Left lung (tissue), 10 donors: ENCODE data around the gene HCLS1. TPM values are rescaled to one million over a fixed set of nuclear protein-coding genes. Genes with fewer than 3 reads are reported as not detected.
A peak's percentile ranks its signal among the peaks of the same experiment; 100 is the strongest.

Experiments
- ATAC-seq: fragments of 200-7000 bp; cut with Tn5 transposase; one replicate; pipeline ENCODE4 v1.9.1; 2020; ENCODE audit warnings: moderate library complexity
- DNase-seq, 4 donors: peaks; one replicate each; pipeline ENCODE4 v3.0.0-alpha.2; 2013 to 2020
- H3K27ac ChIP-seq, 2 donors: fragments of 200-600 bp; sonication (generic) in 1 of 2; one replicate each; pipeline versions ENCODE4 v1.5.0 to v1.8.0; 2020 to 2021
- H3K27me3 ChIP-seq, 2 donors: fragments of 200-600 bp; sonication (generic) in 1 of 2; one replicate each; pipeline versions ENCODE4 v1.5.0 to v1.8.0; 2020 to 2021
- H3K36me3 ChIP-seq, 2 donors: fragments of 200-600 bp; sonication (generic) in 1 of 2; one replicate each; pipeline versions ENCODE4 v1.5.0 to v1.8.0; 2020 to 2021
- H3K4me1 ChIP-seq, 2 donors: fragments of 200-600 bp; one replicate each; pipeline ENCODE4 v1.8.0; 2021
- H3K4me3 ChIP-seq, 2 donors: fragments of 200-600 bp; sonication (generic) in 1 of 2; one replicate each; pipeline versions ENCODE4 v1.5.0 to v1.8.0; 2020 to 2021; ENCODE audit warnings: mild to moderate bottlenecking in 1 of 2
- H3K9me3 ChIP-seq, 2 donors: fragments of 200-600 bp; sonication (generic) in 1 of 2; one replicate each; pipeline versions ENCODE4 v1.5.0 to v1.8.0; 2020 to 2021
- intact Hi-C, 2 donors: fragments of 100-400 bp; cut with DNase I; formaldehyde crosslinking; loops; one replicate each; pipeline versions ENCODE4 v1.11.2 to v1.14.2; 2022
- polyA plus RNA-seq, 6 donors: library from polyadenylated mRNA; unstranded; fragments of 120-200 nt; gene quantifications; one replicate each; pipeline ENCODE4 v1.2.1, GENCODE V29; 2013; ENCODE audit not compliant: insufficient read length in 6 of 6
- total RNA-seq, 2 donors: library from RNA; stranded (reverse); fragmentation: NEBNext Ultra II Directional; extraction: Animal tissue kit (Norgen Biotek cat#: 25700); gene quantifications; one replicate each; pipeline ENCODE4 v1.2.1, GENCODE V29; 2021
- TF ChIP-seq, protein P1 (sequence below), 2 donors: fragments of 200-600 bp; sonication (generic) in 1 of 2; IDR thresholded peaks; one replicate each; pipeline versions ENCODE4 v1.5.0 to v1.8.0; 2021; ENCODE audit warnings: antibody characterized with exemption in 2 of 2
- donor health status: DM: no; HTN: yes; CAD: no.
- donor health status: DM: no; HTN: no; CAD: no.

Gene HCLS1
- total and polyA plus RNA-seq, 8 donors: 5.9 to 98.6 (median 7.7) TPM

- H3K27me3 ChIP-seq: no peaks in the 10 kb centered on the region
- H3K36me3 ChIP-seq: no peaks in the 10 kb centered on the region
- peak in 1 of 4 donors; percentile 7 for DNase-seq
- ATAC-seq: peak; percentile 49
- H3K27ac ChIP-seq: no peak within 1 kb of the TSS
- TF ChIP-seq, protein P1, sequence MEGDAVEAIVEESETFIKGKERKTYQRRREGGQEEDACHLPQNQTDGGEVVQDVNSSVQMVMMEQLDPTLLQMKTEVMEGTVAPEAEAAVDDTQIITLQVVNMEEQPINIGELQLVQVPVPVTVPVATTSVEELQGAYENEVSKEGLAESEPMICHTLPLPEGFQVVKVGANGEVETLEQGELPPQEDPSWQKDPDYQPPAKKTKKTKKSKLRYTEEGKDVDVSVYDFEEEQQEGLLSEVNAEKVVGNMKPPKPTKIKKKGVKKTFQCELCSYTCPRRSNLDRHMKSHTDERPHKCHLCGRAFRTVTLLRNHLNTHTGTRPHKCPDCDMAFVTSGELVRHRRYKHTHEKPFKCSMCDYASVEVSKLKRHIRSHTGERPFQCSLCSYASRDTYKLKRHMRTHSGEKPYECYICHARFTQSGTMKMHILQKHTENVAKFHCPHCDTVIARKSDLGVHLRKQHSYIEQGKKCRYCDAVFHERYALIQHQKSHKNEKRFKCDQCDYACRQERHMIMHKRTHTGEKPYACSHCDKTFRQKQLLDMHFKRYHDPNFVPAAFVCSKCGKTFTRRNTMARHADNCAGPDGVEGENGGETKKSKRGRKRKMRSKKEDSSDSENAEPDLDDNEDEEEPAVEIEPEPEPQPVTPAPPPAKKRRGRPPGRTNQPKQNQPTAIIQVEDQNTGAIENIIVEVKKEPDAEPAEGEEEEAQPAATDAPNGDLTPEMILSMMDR (IDR thresholded peaks at IDR 0.05): no peak
- H3K4me3 ChIP-seq: no peak within 1 kb of the TSS
- intact Hi-C loops: no loop called here
- H3K9me3 ChIP-seq: no peaks in the 10 kb centered on the region
- no peaks in the 10 kb centered on the region for H3K4me1 ChIP-seq
These were observed 67.6 kb downstream of the HCLS1 start, which contains the start of gene FBXO40 for GRCh38 chr3:121592856-121593702. FBXO40 (plus strand) TSS chr3:121593379; CDS start chr3:121620576, 27,197 bp downstream.

DNA sequence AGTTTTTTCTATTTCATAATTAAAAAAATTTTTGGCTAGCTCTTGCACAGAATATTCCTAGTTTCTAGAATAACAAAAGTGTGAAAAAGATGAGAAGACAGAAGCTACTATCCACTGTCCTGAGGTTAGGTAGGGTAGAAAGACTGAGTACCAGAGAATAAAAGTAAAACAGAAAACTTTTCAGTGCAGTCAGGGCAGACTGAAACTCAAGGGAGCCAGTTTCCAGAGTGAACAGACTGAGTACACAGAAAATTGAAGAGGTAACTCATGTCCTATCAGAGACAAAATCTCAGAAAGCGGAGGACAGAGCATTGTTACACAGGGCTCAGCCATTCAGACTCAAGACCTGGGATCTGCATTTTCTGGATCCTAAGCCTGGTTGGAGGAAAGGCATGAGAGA is 76.3 kb downstream of the HCLS1 start:
- no peak for DNase-seq
- intact Hi-C loops: no loop called here
- Histone ChIP-seq H3K4me3 (no peak overlapping the region), H3K36me3 (no peaks in the 10 kb centered on the region), H3K9me3 (no peaks in the 10 kb centered on the region), H3K27ac (no peak overlapping the region), H3K27me3 (peaks cover 0 to 6% of the 10 kb centered on the region in 2 donors), H3K4me1 (no peaks in the 10 kb centered on the region)
- TF ChIP-seq, protein P1 (IDR thresholded peaks at IDR 0.05): no peak
- no peak for ATAC-seq

- Histone ChIP-seq H3K27me3 (peaks cover 0 to 6% of the 10 kb centered on the region in 2 donors), H3K36me3 (no peaks in the 10 kb centered on the region), H3K4me3 (no peak overlapping the region), H3K27ac (no peak overlapping the region), H3K4me1 (no peaks in the 10 kb centered on the region), H3K9me3 (no peaks in the 10 kb centered on the region)
- intact Hi-C loops: no loop called here
- TF ChIP-seq, protein P1 (IDR thresholded peaks at IDR 0.05): no peak
- ATAC-seq: no peak
- no peak for DNase-seq
These were observed 79.0 kb downstream of the HCLS1 start for GRCh38 chr3:121581691-121582090.

Other genes starting within 250 kb of the HCLS1 start
- gene POLQ, start 114.9 kb downstream of the HCLS1 start, total RNA-seq: 1 to 10 TPM; 1.7 to 2.1 TPM
- 10 to 100 TPM in 1 of 6 donors, 1 to 10 TPM in 5; 4.7 to 10.4 (median 7.1) TPM for gene POLQ, start 114.9 kb downstream of the HCLS1 start, polyA plus RNA-seq
- gene ARGFX, start 93.0 kb downstream of the HCLS1 start, total RNA-seq: not detected
- under 1 TPM in 1 of 6 donors, not detected in 5; 0.17 TPM for gene ARGFX, start 93.0 kb downstream of the HCLS1 start, polyA plus RNA-seq
- gene FBXO40, start 67.5 kb downstream of the HCLS1 start, total RNA-seq: under 1 TPM; 0.03 to 0.05 TPM
- under 1 TPM; 0.03 to 0.10 (median 0.04) TPM for gene FBXO40, start 67.5 kb downstream of the HCLS1 start, polyA plus RNA-seq
- gene GOLGB1, start 88.8 kb upstream of the HCLS1 start, total RNA-seq: 10 to 100 TPM; 45.9 to 63.3 TPM
- 10 to 100 TPM; 55.4 to 75.7 (median 72.3) TPM for gene GOLGB1, start 88.8 kb upstream of the HCLS1 start, polyA plus RNA-seq
- gene IQCB1, start 174.2 kb upstream of the HCLS1 start, total RNA-seq: 10 to 100 TPM; 11.9 to 23.9 TPM
- gene IQCB1, start 174.2 kb upstream of the HCLS1 start, polyA plus RNA-seq: 10 to 100 TPM; 34.6 to 50.6 (median 40.2) TPM
- gene EAF2, start 174.3 kb upstream of the HCLS1 start, total RNA-seq: 10 to 100 TPM in 1 of 2 donors, 1 to 10 TPM in 1; 5.1 to 13.5 TPM
- gene EAF2, start 174.3 kb upstream of the HCLS1 start, polyA plus RNA-seq: 1 to 10 TPM; 3.6 to 4.6 (median 3.8) TPM
- 10 to 100 TPM; 30.9 to 61.7 TPM for gene SLC15A2, start 233.5 kb upstream of the HCLS1 start, total RNA-seq
- 10 to 100 TPM in 5 of 6 donors, 1 to 10 TPM in 1; 8.3 to 31.7 (median 20.0) TPM for gene SLC15A2, start 233.5 kb upstream of the HCLS1 start, polyA plus RNA-seq